ENCODE data around the gene LFNG.

The LFNG gene

DNA sequence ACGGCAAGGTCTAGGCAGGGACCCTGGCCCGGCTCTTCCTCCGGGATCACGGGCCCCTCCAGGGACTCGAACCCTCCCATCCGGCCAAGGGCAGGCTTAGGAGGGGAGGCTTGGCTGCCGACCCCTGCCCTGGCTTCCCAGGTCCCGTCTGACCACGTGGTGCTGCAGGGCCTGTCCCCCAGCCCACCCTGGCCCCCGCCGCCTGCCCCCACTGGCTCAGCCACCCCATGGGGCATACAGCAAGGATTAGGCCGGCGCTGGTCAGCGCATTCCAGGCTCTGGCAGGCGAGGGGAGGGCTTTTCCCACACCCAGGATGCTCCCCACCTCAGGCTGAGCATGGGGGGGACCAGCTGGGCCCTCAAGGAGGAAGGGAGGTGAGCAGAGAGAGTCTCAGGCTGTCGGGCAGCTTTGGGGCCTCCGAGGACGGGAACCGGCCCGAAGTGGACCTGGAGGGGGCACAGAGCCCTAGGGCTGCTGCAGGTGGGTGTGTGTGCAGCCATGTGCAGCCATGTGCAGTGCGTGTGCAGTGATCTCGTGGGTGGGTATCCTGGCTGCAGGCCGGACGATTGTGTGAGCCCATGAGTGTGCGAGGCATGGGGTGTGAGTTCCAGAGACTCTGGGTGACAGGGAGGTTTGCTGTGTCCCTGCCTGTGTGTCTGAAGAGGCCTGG is 42.7 kb upstream of the LFNG start:
- H3K9me3 ChIP-seq (ENCODE audit: insufficient read depth, low read depth, low read length) = no peaks in the 10 kb centered on the region
- no peak overlapping the region for H3K4me3 ChIP-seq (ENCODE audit: low read length)
- H3K27ac ChIP-seq (ENCODE audit: low read length) = no peak overlapping the region
- H3K27me3 ChIP-seq (ENCODE audit: insufficient read depth, low read length) = no peaks in the 10 kb centered on the region; the same call in 1 of the 2 replicates
- no peaks in the 10 kb centered on the region; the same call in 1 of the 2 replicates for H3K4me1 ChIP-seq (ENCODE audit: insufficient read depth, low read length)
- H3K36me3 ChIP-seq (ENCODE audit: insufficient read depth, low read depth, low read length) = no peaks in the 10 kb centered on the region
- no peak overlapping the region for H3K9ac ChIP-seq (ENCODE audit: low read depth, low read length)

GRCh38 chr7:2477447-2478398 is 41.9 kb upstream of the LFNG start:
- Histone ChIP-seq H3K27me3 (ENCODE audit: insufficient read depth, low read length) (no peaks in the 10 kb centered on the region; the same call in 1 of the 2 replicates), H3K4me1 (ENCODE audit: insufficient read depth, low read length) (no peaks in the 10 kb centered on the region; the same call in 1 of the 2 replicates), H3K27ac (ENCODE audit: low read length) (no peak overlapping the region), H3K36me3 (ENCODE audit: insufficient read depth, low read depth, low read length) (no peaks in the 10 kb centered on the region), H3K4me3 (ENCODE audit: low read length) (no peak overlapping the region), H3K9ac (ENCODE audit: low read depth, low read length) (no peak overlapping the region), H3K9me3 (ENCODE audit: insufficient read depth, low read depth, low read length) (peaks cover 1% of the 10 kb centered on the region; the same call in 1 of the 2 replicates)

- peaks cover 5% of the 10 kb centered on the region; the same call in 1 of the 2 replicates for H3K9me3 ChIP-seq (ENCODE audit: insufficient read depth, low read depth, low read length)
- no peaks in the 10 kb centered on the region for H3K36me3 ChIP-seq (ENCODE audit: insufficient read depth, low read depth, low read length)
- H3K4me3 ChIP-seq (ENCODE audit: low read length) = no peak overlapping the region
- H3K27ac ChIP-seq (ENCODE audit: low read length) = no peak overlapping the region
- no peaks in the 10 kb centered on the region; the same call in 1 of the 2 replicates for H3K4me1 ChIP-seq (ENCODE audit: insufficient read depth, low read length)
- H3K27me3 ChIP-seq (ENCODE audit: insufficient read depth, low read length) = no peaks in the 10 kb centered on the region; the same call in 1 of the 2 replicates
- H3K9ac ChIP-seq (ENCODE audit: low read depth, low read length) = no peak overlapping the region
These were observed 41.2 kb upstream of the LFNG start for GRCh38 chr7:2478399-2478785.

DNA sequence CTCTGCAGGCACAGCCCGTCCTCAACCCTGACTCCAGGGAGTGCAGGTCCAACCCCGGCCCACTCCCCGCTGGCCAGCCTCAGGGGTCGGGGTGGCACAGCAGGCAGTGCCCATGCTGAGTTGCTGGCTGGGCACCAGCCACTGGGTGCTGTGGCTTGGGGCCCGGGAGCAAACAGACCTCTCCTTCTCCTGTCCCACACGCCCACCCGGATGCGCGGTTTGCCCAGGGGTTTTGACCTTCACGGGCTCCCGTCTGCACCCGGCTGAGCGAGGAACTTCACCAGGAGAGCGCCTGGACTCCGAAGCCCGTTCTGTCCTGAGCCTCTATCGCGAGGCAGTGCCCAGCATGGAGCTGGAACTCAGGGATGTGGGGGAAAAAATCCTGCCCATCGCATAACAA is 40.8 kb upstream of the LFNG start:
- Histone ChIP-seq H3K9me3 (ENCODE audit: insufficient read depth, low read depth, low read length) (peaks cover 5% of the 10 kb centered on the region; the same call in 1 of the 2 replicates), H3K27me3 (ENCODE audit: insufficient read depth, low read length) (no peaks in the 10 kb centered on the region; the same call in 1 of the 2 replicates), H3K9ac (ENCODE audit: low read depth, low read length) (no peak overlapping the region), H3K4me1 (ENCODE audit: insufficient read depth, low read length) (no peaks in the 10 kb centered on the region; the same call in 1 of the 2 replicates), H3K27ac (ENCODE audit: low read length) (no peak overlapping the region), H3K36me3 (ENCODE audit: insufficient read depth, low read depth, low read length) (no peaks in the 10 kb centered on the region), H3K4me3 (ENCODE audit: low read length) (no peak overlapping the region)

- Histone ChIP-seq H3K4me1 (ENCODE audit: insufficient read depth, low read length) (no peaks in the 10 kb centered on the region; the same call in 1 of the 2 replicates), H3K9me3 (ENCODE audit: insufficient read depth, low read depth, low read length) (peaks cover 5% of the 10 kb centered on the region; the same call in 1 of the 2 replicates), H3K4me3 (ENCODE audit: low read length) (no peak overlapping the region), H3K27me3 (ENCODE audit: insufficient read depth, low read length) (no peaks in the 10 kb centered on the region; the same call in 1 of the 2 replicates), H3K9ac (ENCODE audit: low read depth, low read length) (no peak overlapping the region), H3K27ac (ENCODE audit: low read length) (no peak overlapping the region), H3K36me3 (ENCODE audit: insufficient read depth, low read depth, low read length) (no peaks in the 10 kb centered on the region)
These were observed 40.1 kb upstream of the LFNG start for GRCh38 chr7:2479276-2480069.

- H3K4me1 ChIP-seq (ENCODE audit: insufficient read depth, low read length) = no peaks in the 10 kb centered on the region; the same call in 1 of the 2 replicates
- H3K9me3 ChIP-seq (ENCODE audit: insufficient read depth, low read depth, low read length) = peaks cover 5% of the 10 kb centered on the region; the same call in 1 of the 2 replicates
- H3K27ac ChIP-seq (ENCODE audit: low read length) = no peak overlapping the region
- no peak overlapping the region for H3K4me3 ChIP-seq (ENCODE audit: low read length)
- no peaks in the 10 kb centered on the region; the same call in 1 of the 2 replicates for H3K27me3 ChIP-seq (ENCODE audit: insufficient read depth, low read length)
- H3K36me3 ChIP-seq (ENCODE audit: insufficient read depth, low read depth, low read length) = no peaks in the 10 kb centered on the region
- no peak overlapping the region for H3K9ac ChIP-seq (ENCODE audit: low read depth, low read length)
These were observed 39.5 kb upstream of the LFNG start for GRCh38 chr7:2480070-2480408.

DNA sequence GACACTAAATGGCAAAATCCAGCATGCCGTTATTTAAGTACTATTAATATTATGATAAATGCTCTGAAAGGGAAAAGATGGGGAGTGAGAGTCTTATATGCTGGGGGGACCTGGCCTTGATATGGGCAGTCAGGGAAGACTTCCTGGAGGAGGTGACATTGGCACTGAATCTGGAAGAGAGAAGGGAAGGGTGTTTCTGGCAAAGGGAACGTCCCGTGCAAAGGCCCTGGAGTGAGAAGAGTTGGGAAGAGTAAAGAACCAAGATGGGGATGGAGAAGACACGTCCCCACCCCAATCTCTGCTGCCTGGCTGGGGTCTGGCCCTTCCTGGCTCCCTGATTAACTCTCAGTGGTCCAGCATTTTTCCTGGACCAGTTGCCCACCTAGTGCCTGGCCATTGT is 38.4 kb upstream of the LFNG start:
- Histone ChIP-seq H3K4me1 (ENCODE audit: insufficient read depth, low read length) (no peaks in the 10 kb centered on the region; the same call in 1 of the 2 replicates), H3K9me3 (ENCODE audit: insufficient read depth, low read depth, low read length) (peaks cover 5% of the 10 kb centered on the region; the same call in 1 of the 2 replicates), H3K27me3 (ENCODE audit: insufficient read depth, low read length) (no peaks in the 10 kb centered on the region; the same call in 1 of the 2 replicates), H3K27ac (ENCODE audit: low read length) (no peak overlapping the region), H3K36me3 (ENCODE audit: insufficient read depth, low read depth, low read length) (no peaks in the 10 kb centered on the region), H3K4me3 (ENCODE audit: low read length) (no peak overlapping the region), H3K9ac (ENCODE audit: low read depth, low read length) (no peak overlapping the region)

- Histone ChIP-seq H3K9me3 (ENCODE audit: insufficient read depth, low read depth, low read length) (peaks cover 5% of the 10 kb centered on the region; the same call in 1 of the 2 replicates), H3K27ac (ENCODE audit: low read length) (no peak overlapping the region), H3K4me1 (ENCODE audit: insufficient read depth, low read length) (no peaks in the 10 kb centered on the region; the same call in 1 of the 2 replicates), H3K9ac (ENCODE audit: low read depth, low read length) (no peak overlapping the region), H3K36me3 (ENCODE audit: insufficient read depth, low read depth, low read length) (no peaks in the 10 kb centered on the region), H3K27me3 (ENCODE audit: insufficient read depth, low read length) (no peaks in the 10 kb centered on the region; the same call in 1 of the 2 replicates), H3K4me3 (ENCODE audit: low read length) (no peak overlapping the region)
These were observed 36.7 kb upstream of the LFNG start for GRCh38 chr7:2482725-2483451.

- H3K36me3 ChIP-seq (ENCODE audit: insufficient read depth, low read depth, low read length) = no peaks in the 10 kb centered on the region
- no peak overlapping the region for H3K4me3 ChIP-seq (ENCODE audit: low read length)
- peaks cover 5% of the 10 kb centered on the region; the same call in 1 of the 2 replicates for H3K9me3 ChIP-seq (ENCODE audit: insufficient read depth, low read depth, low read length)
- H3K9ac ChIP-seq (ENCODE audit: low read depth, low read length) = no peak overlapping the region
- H3K27me3 ChIP-seq (ENCODE audit: insufficient read depth, low read length) = no peaks in the 10 kb centered on the region; the same call in 1 of the 2 replicates
- H3K27ac ChIP-seq (ENCODE audit: low read length) = no peak overlapping the region
- no peaks in the 10 kb centered on the region for H3K4me1 ChIP-seq (ENCODE audit: insufficient read depth, low read length)
These were observed 36.1 kb upstream of the LFNG start for GRCh38 chr7:2483494-2483893.

DNA sequence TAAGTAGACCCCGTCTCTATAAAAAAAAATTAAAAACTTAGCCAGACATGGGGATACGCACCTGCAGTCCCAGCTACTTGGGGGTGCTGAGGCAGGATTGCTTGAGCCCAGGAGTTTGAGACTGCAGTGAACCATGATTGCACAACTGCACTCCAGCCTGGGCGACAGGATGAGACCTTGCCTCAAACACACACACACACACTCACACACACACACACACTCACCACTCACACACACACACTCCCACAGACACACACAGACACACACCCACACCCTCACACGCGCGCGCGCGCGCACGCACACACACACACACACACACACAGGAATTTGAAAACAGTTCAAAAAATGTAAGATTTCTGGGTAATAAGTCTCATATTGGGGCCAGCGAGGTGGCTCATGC is 34.7 kb upstream of the LFNG start:
- H3K36me3 ChIP-seq (ENCODE audit: insufficient read depth, low read depth, low read length) = no peaks in the 10 kb centered on the region
- no peak overlapping the region for H3K27ac ChIP-seq (ENCODE audit: low read length)
- no peaks in the 10 kb centered on the region for H3K4me1 ChIP-seq (ENCODE audit: insufficient read depth, low read length)
- H3K27me3 ChIP-seq (ENCODE audit: insufficient read depth, low read length) = no peaks in the 10 kb centered on the region
- H3K4me3 ChIP-seq (ENCODE audit: low read length) = no peak overlapping the region
- H3K9ac ChIP-seq (ENCODE audit: low read depth, low read length) = no peak overlapping the region
- peaks cover 5% of the 10 kb centered on the region; the same call in 1 of the 2 replicates for H3K9me3 ChIP-seq (ENCODE audit: insufficient read depth, low read depth, low read length)
